HEK293T (cell line): ENCODE results near the gene SRRM3.
"Not testable (repeated sequence)": the region's sequence is repeated elsewhere in the genome, so short reads cannot be mapped to it uniquely, and the experiment has no call there.

Experiments
- CTCF ChIA-PET: fragments of 350-600 bp; formaldehyde crosslinking; extraction: SDS; loops from one replicate; lab custom pipeline; 2021; ENCODE audit warnings: antibody characterized with exemption, inconsistent platforms; lab: Yijun Ruan, JAX
- POLR2A ChIA-PET: fragments of 350-600 bp; formaldehyde crosslinking; extraction: SDS; loops from one replicate; lab custom pipeline; 2020; ENCODE audit warnings: antibody characterized with exemption, inconsistent platforms; lab: Yijun Ruan, JAX
- DNase-seq: peaks from one replicate; pipeline ENCODE4 v3.0.0; 2012; ENCODE audit warnings: mixed read lengths; ENCODE audit errors: extremely low spot score
- ARNT ChIP-seq: fragments of 450-650 bp; IDR thresholded peaks from 2 replicates; pipeline ENCODE4 v1.6.1; 2017; ENCODE audit warnings: mild to moderate bottlenecking
- BHLHE40 ChIP-seq: fragments of 450-650 bp; IDR thresholded peaks from 2 replicates; pipeline ENCODE4 v1.6.1; 2016; ENCODE audit warnings: mild to moderate bottlenecking, moderate library complexity, borderline replicate concordance
- CTBP1 ChIP-seq: fragments of 450-650 bp; IDR thresholded peaks from 2 replicates; pipeline ENCODE4 v1.6.1; 2016; ENCODE audit warnings: borderline replicate concordance
- ELF4 ChIP-seq: fragments of 450-650 bp; IDR thresholded peaks from 2 replicates; pipeline ENCODE4 v1.6.1; 2017; ENCODE audit warnings: antibody characterized with exemption
- FOXA1 ChIP-seq: fragments of 450-650 bp; IDR thresholded peaks from 2 replicates; pipeline ENCODE4 v1.6.1; 2016; ENCODE audit warnings: mild to moderate bottlenecking
- FOXK2 ChIP-seq: fragments of 450-650 bp; IDR thresholded peaks from 2 replicates; pipeline ENCODE4 v1.6.1; 2016; ENCODE audit warnings: mild to moderate bottlenecking
- FOXM1 ChIP-seq: fragments of 450-650 bp; IDR thresholded peaks from 2 replicates; pipeline ENCODE4 v1.6.1; 2017; ENCODE audit warnings: mild to moderate bottlenecking, borderline replicate concordance
- HDGF ChIP-seq: fragments of 450-650 bp; IDR thresholded peaks from 2 replicates; pipeline ENCODE4 v1.6.1; 2017; ENCODE audit warnings: antibody characterized with exemption, borderline replicate concordance
- L3MBTL2 ChIP-seq: fragments of 450-650 bp; conservative IDR thresholded peaks from 2 replicates; pipeline ENCODE4 v1.6.1; 2016; ENCODE audit warnings: mild to moderate bottlenecking
- LEF1 ChIP-seq: fragments of 450-650 bp; IDR thresholded peaks from 2 replicates; pipeline ENCODE4 v1.6.1; 2017; ENCODE audit warnings: mild to moderate bottlenecking, borderline replicate concordance
- NFRKB ChIP-seq: fragments of 450-650 bp; IDR thresholded peaks from 2 replicates; pipeline ENCODE4 v1.6.1; 2016; ENCODE audit warnings: mild to moderate bottlenecking, moderate library complexity
- SP1 ChIP-seq: fragments of 450-650 bp; IDR thresholded peaks from 2 replicates; pipeline ENCODE4 v1.6.1; 2017
- SUZ12 ChIP-seq: fragments of 450-650 bp; IDR thresholded peaks from 2 replicates; pipeline ENCODE4 v1.6.1; 2016; ENCODE audit warnings: mild to moderate bottlenecking
- TARDBP ChIP-seq: fragments of 450-650 bp; IDR thresholded peaks from 2 replicates; pipeline ENCODE4 v1.6.1; 2016
- ZNF384 ChIP-seq: fragments of 450-650 bp; IDR thresholded peaks from 2 replicates; pipeline ENCODE4 v1.6.1; 2016
- TF ChIP-seq, protein P1 (sequence below): fragments of 450-650 bp; IDR thresholded peaks from 2 replicates; pipeline ENCODE4 v1.6.1; 2016

SRRM3 gene

DNA sequence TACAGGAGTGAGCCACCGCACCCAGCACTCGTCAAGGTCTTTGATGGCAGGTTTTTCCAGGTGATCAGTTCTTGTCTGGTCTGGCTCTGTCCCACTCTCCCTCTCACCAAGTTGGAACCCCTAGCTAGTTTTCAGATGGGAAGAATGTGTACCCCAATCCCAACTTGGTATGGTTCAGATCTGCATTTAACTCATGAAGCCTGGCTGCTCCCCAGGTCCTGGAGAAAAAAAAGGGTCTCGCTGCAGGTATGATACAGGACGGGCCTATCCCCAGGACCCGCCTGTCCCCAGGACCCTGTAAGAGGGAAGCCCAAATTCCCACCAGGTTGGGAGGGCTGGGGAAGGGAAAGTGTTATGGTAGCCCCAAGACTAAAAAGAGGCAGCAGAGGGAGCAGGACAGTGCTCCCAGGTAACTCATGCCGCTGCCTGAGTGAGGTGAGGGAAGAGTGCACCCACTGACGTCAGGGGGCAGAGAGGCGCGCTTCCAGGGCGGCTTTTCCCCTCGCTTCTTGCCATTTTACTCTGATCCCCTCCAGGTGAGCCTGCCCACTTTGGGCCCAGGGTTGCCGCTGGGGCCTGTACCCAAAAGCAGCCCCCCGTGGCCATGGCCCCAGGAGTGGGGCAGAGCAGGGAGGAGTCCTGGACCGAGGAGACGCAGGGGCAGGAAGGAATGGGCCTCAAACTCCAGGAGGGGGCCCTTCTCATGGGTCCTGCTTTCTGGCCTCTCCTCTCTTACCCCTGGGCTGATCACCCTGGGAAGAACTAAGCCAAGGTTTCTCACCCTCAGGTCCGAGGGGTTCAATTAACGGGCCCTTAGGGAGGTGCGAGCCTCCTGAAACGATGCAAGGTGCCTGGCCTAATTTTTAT is 36.4 kb upstream of the SRRM3 start:
- no peak for DNase-seq
- POLR2A ChIA-PET, result interaction anchor here (2.6 kb wide), 1 partner anchor 23 kb away, joined by 6 read pairs; no protein-coding TSS in a partner anchor
- no peak for TF ChIP-seq TARDBP
- TF ChIP-seq LEF1, result no peak
- TF ChIP-seq ELF4, result no peak
- no peak for TF ChIP-seq ZNF384
- TF ChIP-seq FOXK2, result no peak
- TF ChIP-seq NFRKB, result no peak
- no peak for TF ChIP-seq FOXM1
- TF ChIP-seq FOXA1, result no peak
- no peak for TF ChIP-seq ARNT
- TF ChIP-seq SP1, result no peak
- no peak for TF ChIP-seq HDGF
- CTCF ChIA-PET, result no interaction called here

DNA sequence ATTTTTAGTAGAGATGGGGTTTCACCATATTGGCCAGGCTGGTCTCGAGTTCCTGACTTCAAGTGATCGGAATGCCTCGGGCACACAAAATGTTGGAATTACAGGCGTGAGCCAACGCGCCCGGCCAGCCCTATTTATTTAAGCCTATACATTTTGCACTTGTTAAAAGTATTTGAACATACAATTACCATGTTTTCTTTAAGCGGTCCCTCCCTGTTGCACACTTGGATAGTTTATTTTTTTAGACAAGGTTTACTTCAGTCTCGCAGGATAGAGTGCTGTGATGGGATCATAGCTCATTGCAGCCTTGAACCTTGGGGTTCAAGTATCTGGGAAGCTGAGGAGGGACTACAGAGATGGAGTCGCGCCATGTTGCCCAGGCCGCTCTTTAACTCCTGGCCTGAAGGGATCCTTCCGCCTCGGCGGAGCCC is 35.7 kb upstream of the SRRM3 start:
- no peak for DNase-seq
- CTCF ChIA-PET, result no interaction called here
- no peak for TF ChIP-seq SUZ12
- TF ChIP-seq ELF4, result no peak
- no peak for TF ChIP-seq L3MBTL2
- TF ChIP-seq BHLHE40, result no peak
- no peak for TF ChIP-seq SP1
- TF ChIP-seq HDGF, result no peak
- no peak for TF ChIP-seq TARDBP
- no peak for TF ChIP-seq CTBP1
- POLR2A ChIA-PET, result interaction anchor here (0.6 to 2.6 kb wide), 13 partner anchors 12 to 152 kb away, joined by 3 to 15 read pairs (median 4); partner anchors contain the start of genes MDH2, SRRM3 and STYXL1

DNA sequence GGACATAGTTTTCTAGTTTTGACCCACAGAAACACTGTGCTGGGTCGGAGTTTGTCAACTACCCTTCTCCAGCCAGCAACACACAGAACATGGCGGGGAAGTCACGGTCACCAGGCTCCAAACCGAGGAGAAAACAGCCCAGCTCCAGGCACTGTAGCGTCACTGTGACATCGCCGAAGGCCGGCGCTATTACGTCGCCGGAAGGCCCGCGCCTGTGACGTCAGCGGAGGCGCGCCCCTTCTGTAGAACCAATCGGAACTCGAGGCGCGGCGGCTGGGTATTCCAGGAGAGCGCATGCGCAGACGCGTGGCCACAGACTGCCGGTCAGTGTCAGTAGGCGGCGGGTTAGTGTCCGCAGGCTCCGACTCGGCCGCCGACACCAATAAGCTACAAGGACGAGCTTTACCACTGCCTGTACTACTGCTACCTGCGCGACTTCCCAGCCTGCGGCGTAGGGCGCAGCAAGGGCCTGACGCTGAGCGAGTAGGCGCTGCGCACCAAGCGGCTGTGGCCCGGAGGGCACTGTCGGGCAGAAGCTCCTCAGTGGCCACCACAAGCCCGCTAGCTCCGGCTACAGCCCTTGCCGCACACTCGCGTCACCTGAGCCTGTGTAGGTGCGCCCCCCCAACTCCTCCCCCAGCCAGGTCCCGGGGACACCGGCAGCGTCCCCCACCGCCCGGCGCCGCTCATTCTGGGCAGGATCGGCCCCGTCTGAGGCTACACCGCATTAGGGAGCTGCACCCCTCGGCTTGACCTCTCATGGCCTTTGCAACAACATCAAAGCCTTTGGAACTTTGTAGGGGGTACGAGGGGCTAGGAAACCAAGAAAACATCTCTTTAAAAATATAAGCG is 35.1 kb upstream of the SRRM3 start:
- ChIA-PET CTCF (interaction anchor here (1.3 kb wide), 1 partner anchor 11 kb away, joined by 8 read pairs; no protein-coding TSS in a partner anchor), POLR2A (interaction anchor here (0.6 to 2.6 kb wide), 19 partner anchors 11 to 1232 kb away, joined by 3 to 15 read pairs (median 4); partner anchors contain the start of genes MDH2, SRRM3 and STYXL1)
- TF ChIP-seq CTBP1 (no peak), SUZ12 (no peak), ZNF384 (no peak), TARDBP (peak; percentile 90), L3MBTL2 (peak; percentile 92), FOXM1 (no peak)
- peak; percentile 94 for DNase-seq

DNA sequence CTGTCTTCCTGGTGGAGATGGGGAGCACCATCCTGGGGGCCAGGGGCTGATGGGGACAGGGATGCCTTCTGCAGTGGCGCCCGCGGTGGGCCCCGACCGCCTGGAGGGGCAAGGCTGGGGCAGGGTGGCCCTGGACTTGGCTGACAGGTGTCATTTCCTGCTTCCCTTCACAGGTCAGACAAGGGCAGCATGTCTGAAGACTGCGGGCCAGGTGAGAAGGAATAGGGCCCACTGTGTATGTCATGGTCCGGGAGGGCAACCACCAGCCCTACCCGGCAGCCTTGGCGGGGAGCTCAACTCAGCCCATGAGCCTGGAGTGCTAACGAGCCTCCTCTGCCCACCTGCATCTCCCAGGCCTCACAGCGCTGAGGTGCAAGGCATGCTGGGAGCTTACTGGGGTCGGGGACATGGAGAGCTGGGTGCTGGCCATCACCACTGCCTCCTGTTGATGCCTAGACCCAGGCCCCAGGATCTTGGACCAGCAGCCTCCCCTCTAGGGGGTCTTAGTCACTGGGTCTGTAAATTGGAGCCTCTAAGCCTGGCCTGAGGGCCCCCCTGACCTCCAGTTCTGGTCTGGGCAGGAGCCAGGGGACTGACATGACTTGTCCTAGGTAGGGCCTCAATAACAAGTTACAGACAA is 28.0 kb upstream of the SRRM3 start:
- ChIA-PET POLR2A (no interaction called here), CTCF (interaction anchor here (1.1 kb wide), 1 partner anchor 89 kb away, joined by 4 read pairs; no protein-coding TSS in a partner anchor)
- DNase-seq, result no peak
- TF ChIP-seq L3MBTL2 (no peak), ELF4 (no peak), FOXM1 (no peak), ARNT (no peak), FOXK2 (no peak), FOXA1 (no peak), SUZ12 (no peak), LEF1 (no peak), BHLHE40 (no peak), HDGF (no peak), CTBP1 (no peak), NFRKB (no peak), ZNF384 (no peak), TARDBP (no peak), SP1 (no peak)
- TF ChIP-seq, protein P1, sequence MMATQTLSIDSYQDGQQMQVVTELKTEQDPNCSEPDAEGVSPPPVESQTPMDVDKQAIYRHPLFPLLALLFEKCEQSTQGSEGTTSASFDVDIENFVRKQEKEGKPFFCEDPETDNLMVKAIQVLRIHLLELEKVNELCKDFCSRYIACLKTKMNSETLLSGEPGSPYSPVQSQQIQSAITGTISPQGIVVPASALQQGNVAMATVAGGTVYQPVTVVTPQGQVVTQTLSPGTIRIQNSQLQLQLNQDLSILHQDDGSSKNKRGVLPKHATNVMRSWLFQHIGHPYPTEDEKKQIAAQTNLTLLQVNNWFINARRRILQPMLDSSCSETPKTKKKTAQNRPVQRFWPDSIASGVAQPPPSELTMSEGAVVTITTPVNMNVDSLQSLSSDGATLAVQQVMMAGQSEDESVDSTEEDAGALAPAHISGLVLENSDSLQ, result no peak

DNA sequence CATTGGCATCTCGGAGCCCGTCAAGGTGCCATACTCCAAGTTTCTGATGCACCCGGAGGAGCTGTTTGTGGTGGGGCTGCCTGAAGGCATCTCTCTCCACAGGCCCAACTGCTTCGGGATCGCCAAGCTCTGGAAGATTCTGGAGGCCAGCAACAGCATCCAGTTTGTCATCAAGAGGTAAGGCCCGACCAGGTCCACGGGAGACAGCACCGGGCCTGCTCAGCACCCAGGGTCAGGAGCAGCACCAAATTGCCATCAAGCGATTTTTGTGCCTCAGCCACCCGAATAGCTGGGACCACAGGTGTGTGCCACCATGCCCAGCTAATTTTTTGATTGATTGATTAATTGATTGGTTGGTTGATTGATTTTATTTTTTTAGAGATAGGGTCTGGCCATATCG is 24.7 kb upstream of the SRRM3 start:
- CTCF ChIA-PET, result interaction anchor here (1.4 to 2.2 kb wide), 5 partner anchors 10 to 114 kb away, joined by 3 to 15 read pairs (median 6); no protein-coding TSS in a partner anchor
- DNase-seq, result not testable (repeated sequence)
- POLR2A ChIA-PET, result interaction anchor here (1.4 kb wide), 1 partner anchor 85 kb away, joined by 3 read pairs; no protein-coding TSS in a partner anchor

DNA sequence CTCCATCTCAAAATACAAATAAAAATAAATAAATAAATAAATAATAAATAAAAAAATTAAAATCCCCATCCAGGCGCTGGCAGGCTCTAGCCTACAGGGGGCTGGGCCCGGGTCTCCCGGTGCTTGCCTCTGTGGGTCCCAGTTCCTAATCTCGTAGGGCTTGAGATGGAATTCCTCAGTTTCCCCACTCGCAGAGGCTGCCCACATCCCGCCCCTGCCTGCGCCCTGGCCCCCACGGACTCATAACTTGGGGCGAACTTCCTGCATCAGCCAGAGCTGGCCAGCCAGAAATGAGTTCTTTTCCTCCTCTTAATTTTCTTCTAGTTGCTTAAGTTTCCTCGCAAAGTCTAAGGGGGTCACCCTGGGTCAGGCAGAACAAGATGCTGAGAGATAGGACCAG is 22.0 kb upstream of the SRRM3 start:
- no peak for DNase-seq
- ChIA-PET POLR2A (no interaction called here), CTCF (interaction anchor here (0.6 to 2.4 kb wide), 3 partner anchors 9 to 133 kb away, joined by 3 to 13 read pairs (median 3); partner anchors contain the start of gene SRRM3)
- TF ChIP-seq ELF4, result no peak
- no peak for TF ChIP-seq FOXM1
- TF ChIP-seq SP1, result no peak
- no peak for TF ChIP-seq SUZ12
- no peak for TF ChIP-seq FOXK2
- no peak for TF ChIP-seq ARNT
- TF ChIP-seq TARDBP, result no peak
- no peak for TF ChIP-seq NFRKB
- TF ChIP-seq, protein P1, result no peak
- TF ChIP-seq ZNF384, result no peak
- TF ChIP-seq FOXA1, result no peak
